Fibroblast of lung (primary cell): Measurements from ENCODE around the gene MACC1. TPM values are rescaled to one million over a fixed set of nuclear protein-coding genes. Genes with fewer than 3 reads are reported as not detected.

Experiments
- DNase-seq, 2 donors: peaks; one replicate each; pipeline versions ENCODE4 v3.0.0 to v3.0.0-alpha.2; 2010; ENCODE audit warnings: low read depth in 2 of 2
- H2AFZ ChIP-seq: 2 replicates; pipeline ENCODE4 v1.5.1; 2012; ENCODE audit warnings: low read length, control low read depth, inconsistent platforms
- H3K27ac ChIP-seq: 2 replicates; pipeline ENCODE4 v1.5.1; 2011; ENCODE audit warnings: low read length, control low read depth; ENCODE audit not compliant: insufficient read depth
- H3K27me3 ChIP-seq: 2 replicates; pipeline ENCODE4 v1.5.1; 2011; ENCODE audit warnings: mild to moderate bottlenecking, low read length; ENCODE audit not compliant: control insufficient read depth, insufficient read depth
- H3K36me3 ChIP-seq: 2 replicates; pipeline ENCODE4 v1.5.1; 2011; ENCODE audit warnings: low read length; ENCODE audit not compliant: control insufficient read depth, insufficient read depth
- H3K4me1 ChIP-seq: 2 replicates; pipeline ENCODE4 v1.5.1; 2011; ENCODE audit warnings: low read length; ENCODE audit not compliant: control insufficient read depth, insufficient read depth; ENCODE audit errors: extremely low read depth
- H3K4me2 ChIP-seq: 2 replicates; pipeline ENCODE4 v1.5.1; 2011; ENCODE audit warnings: low read length, control low read depth; ENCODE audit not compliant: insufficient read depth; ENCODE audit errors: extremely low read depth
- H3K4me3 ChIP-seq, 4 experiments: fragments of 200-600 bp in 1 of 4; sonication (generic) in 1 of 4; replicated peaks in 1 of 4; 2 replicates each; pipeline ENCODE4 v1.5.1; 2011 to 2016; ENCODE audit warnings: low read length in 4 of 4, low read depth in 3 of 4, mild to moderate bottlenecking in 3 of 4, control low read depth in 2 of 4, inconsistent platforms in 1 of 4, mixed read lengths in 1 of 4; ENCODE audit not compliant: insufficient read depth in 1 of 4; ENCODE audit errors: control extremely low read depth in 1 of 4
- H3K79me2 ChIP-seq: 2 replicates; pipeline ENCODE4 v1.5.1; 2012; ENCODE audit warnings: mild to moderate bottlenecking, low read length, inconsistent platforms; ENCODE audit not compliant: control insufficient read depth, insufficient read depth
- H3K9ac ChIP-seq: 2 replicates; pipeline ENCODE4 v1.5.1; 2011; ENCODE audit warnings: mild to moderate bottlenecking, low read length, control low read depth; ENCODE audit not compliant: insufficient read depth
- H3K9me3 ChIP-seq: 2 replicates; pipeline ENCODE4 v1.5.1; 2012; ENCODE audit warnings: low read depth, low read length; ENCODE audit not compliant: control insufficient read depth, insufficient read depth
- H4K20me1 ChIP-seq: 2 replicates; pipeline ENCODE4 v1.5.1; 2011; ENCODE audit warnings: low read length; ENCODE audit not compliant: control insufficient read depth, insufficient read depth; ENCODE audit errors: extremely low read depth
- EZH2 ChIP-seq: IDR thresholded peaks from 2 replicates; pipeline ENCODE4 v1.5.1; 2012; ENCODE audit warnings: low read length, control low read depth, mild to moderate bottlenecking; ENCODE audit errors: missing control alignments
- polyA plus RNA-seq, 2 donors: library from polyadenylated mRNA; depleted of rRNA in 1 of 2; stranded (reverse) in 1 of 2; unstranded in 1 of 2; fragments of >200 nt; gene quantifications; 2 replicates each; pipeline ENCODE4 v1.2.1, GENCODE V29; 2011 to 2012; ENCODE audit warnings: missing spikeins in 1 of 2
- total RNA-seq: library from RNA; depleted of rRNA; stranded (reverse); fragments of >200 nt; gene quantifications from 2 replicates; pipeline ENCODE4 v1.2.1, GENCODE V29; 2014
- TF ChIP-seq, protein P1 (sequence below), 2 donors: IDR thresholded peaks in 1 of 2; conservative IDR thresholded peaks in 1 of 2; 1 replicate in 1 of 2; 2 replicates in 1 of 2; pipeline ENCODE4 v1.5.1; 2011 to 2012; ENCODE audit warnings: low read length in 2 of 2, control low read depth in 1 of 2, inconsistent platforms in 1 of 2, low read depth in 1 of 2, mild to moderate bottlenecking in 1 of 2

The MACC1 gene
- total and polyA plus RNA-seq, 2 donors (not counting 1 experiment from before 2014, with no cell fraction given): under 0.01 to 0.33 TPM

DNA sequence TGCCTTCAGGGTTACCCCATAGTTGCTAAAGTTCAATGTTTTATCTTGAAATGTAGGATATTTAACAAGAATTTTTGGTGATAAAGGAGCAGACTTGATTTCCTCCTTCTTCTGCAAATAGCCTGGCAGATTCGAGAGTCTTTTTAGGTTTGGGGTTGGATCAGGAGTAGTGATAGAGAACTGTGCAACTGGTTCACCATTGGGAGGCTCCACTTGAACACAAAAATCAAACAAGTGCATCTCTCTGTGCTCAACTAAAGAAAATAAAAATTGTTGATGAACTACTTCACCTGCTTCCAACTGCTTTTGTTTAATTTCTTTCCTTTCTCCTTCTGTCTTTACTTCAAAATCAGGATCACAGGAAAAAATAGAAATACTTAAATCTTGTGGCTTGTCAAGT lies 58.5 kb downstream of the MACC1 start:
- H2AFZ ChIP-seq: no peak overlapping the region
- H3K27me3 ChIP-seq: no peaks in the 10 kb centered on the region
- H3K4me3 ChIP-seq: no peak overlapping the region
- no peaks in the 10 kb centered on the region for H4K20me1 ChIP-seq
- TF ChIP-seq EZH2: no peak
- TF ChIP-seq, protein P1, sequence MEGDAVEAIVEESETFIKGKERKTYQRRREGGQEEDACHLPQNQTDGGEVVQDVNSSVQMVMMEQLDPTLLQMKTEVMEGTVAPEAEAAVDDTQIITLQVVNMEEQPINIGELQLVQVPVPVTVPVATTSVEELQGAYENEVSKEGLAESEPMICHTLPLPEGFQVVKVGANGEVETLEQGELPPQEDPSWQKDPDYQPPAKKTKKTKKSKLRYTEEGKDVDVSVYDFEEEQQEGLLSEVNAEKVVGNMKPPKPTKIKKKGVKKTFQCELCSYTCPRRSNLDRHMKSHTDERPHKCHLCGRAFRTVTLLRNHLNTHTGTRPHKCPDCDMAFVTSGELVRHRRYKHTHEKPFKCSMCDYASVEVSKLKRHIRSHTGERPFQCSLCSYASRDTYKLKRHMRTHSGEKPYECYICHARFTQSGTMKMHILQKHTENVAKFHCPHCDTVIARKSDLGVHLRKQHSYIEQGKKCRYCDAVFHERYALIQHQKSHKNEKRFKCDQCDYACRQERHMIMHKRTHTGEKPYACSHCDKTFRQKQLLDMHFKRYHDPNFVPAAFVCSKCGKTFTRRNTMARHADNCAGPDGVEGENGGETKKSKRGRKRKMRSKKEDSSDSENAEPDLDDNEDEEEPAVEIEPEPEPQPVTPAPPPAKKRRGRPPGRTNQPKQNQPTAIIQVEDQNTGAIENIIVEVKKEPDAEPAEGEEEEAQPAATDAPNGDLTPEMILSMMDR (conservative IDR thresholded peaks at IDR 0.05 in 1 of 2, IDR thresholded peaks at IDR 0.05 in 1 of 2; ENCODE audit: low read depth in 1 of 2, low read length in 2 of 2): peak; percentile 40 to 43
- H3K9ac ChIP-seq: no peak overlapping the region
- no peak overlapping the region for H3K4me2 ChIP-seq
- H3K4me1 ChIP-seq: no peaks in the 10 kb centered on the region
- no peaks in the 10 kb centered on the region for H3K9me3 ChIP-seq
- H3K36me3 ChIP-seq: no peaks in the 10 kb centered on the region
- DNase-seq: peak in 1 of 2 donors; percentile 58
- no peak overlapping the region for H3K27ac ChIP-seq
- no peaks in the 10 kb centered on the region for H3K79me2 ChIP-seq

DNA sequence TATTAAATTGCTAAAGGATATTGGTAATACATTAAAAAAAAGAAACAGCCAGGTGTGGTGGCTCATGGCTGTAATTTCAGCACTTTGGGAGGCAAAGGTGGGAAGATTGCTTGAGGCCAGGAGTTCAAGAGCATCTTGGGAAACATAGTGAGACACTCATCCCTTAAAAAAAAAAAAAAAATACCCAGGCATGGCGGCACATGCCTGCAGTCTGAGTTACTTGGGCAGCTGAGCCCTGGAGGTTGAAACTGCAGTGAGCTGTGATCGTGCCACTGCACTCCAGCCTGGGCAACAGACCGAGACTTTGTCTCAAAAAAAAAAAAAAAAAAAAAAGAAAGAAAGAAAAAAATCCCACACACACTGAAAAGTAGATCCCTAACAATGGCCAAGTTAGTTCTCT lies 59.7 kb downstream of the MACC1 start:
- H3K4me1 ChIP-seq: no peaks in the 10 kb centered on the region
- H3K9ac ChIP-seq: no peak overlapping the region
- no peak overlapping the region for H3K4me2 ChIP-seq
- no peaks in the 10 kb centered on the region for H3K27me3 ChIP-seq
- H3K9me3 ChIP-seq: no peaks in the 10 kb centered on the region
- H3K79me2 ChIP-seq: no peaks in the 10 kb centered on the region
- no peak overlapping the region for H3K4me3 ChIP-seq
- no peak overlapping the region for H3K27ac ChIP-seq
- TF ChIP-seq, protein P1 (conservative IDR thresholded peaks at IDR 0.05 in 1 of 2, IDR thresholded peaks at IDR 0.05 in 1 of 2; ENCODE audit: low read depth in 1 of 2, low read length in 2 of 2): no peak
- TF ChIP-seq EZH2: no peak
- H3K36me3 ChIP-seq: no peaks in the 10 kb centered on the region
- DNase-seq: no peak
- no peaks in the 10 kb centered on the region for H4K20me1 ChIP-seq
- no peak overlapping the region for H2AFZ ChIP-seq

DNA sequence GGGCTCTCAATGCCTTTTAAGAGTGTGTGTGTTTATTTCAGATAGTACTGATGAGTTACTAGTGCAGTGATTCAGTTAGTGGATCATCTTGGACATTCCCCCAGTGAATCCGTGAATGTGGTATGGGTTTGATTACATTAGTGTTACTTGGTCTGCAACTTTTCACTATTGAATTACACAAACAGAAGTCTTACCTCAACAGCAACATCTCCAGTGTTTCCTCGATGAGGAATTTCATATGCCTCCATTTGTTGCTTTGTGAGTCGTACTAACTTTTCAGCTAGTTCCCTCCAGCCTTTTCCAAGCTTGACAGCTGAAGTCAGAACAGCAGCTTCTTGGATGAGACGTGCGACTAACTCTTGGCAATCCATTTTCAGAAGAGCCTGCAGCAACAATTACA lies 63.2 kb downstream of the MACC1 start:
- DNase-seq: no peak
- Histone ChIP-seq H3K9me3 (no peaks in the 10 kb centered on the region), H3K4me3 (no peak overlapping the region), H3K4me2 (no peak overlapping the region), H3K4me1 (no peaks in the 10 kb centered on the region), H2AFZ (no peak overlapping the region), H3K79me2 (no peaks in the 10 kb centered on the region), H3K27ac (no peak overlapping the region), H3K9ac (no peak overlapping the region), H4K20me1 (no peaks in the 10 kb centered on the region), H3K36me3 (no peaks in the 10 kb centered on the region), H3K27me3 (no peaks in the 10 kb centered on the region)
- TF ChIP-seq, protein P1 (conservative IDR thresholded peaks at IDR 0.05 in 1 of 2, IDR thresholded peaks at IDR 0.05 in 1 of 2; ENCODE audit: low read depth in 1 of 2, low read length in 2 of 2): no peak
- no peak for TF ChIP-seq EZH2
